Stimulated activated CD4-positive, alpha-beta T cell treated with anti-CD3 and anti-CD28 coated beads, TNF-alpha, amount 100 ng/mL, for 48 hours (primary cell): Measurements from ENCODE around the gene PSPC1.

Experiments
- DNase-seq, 3 donors: peaks; one replicate each; pipeline ENCODE4 v3.0.0-alpha.2; 2020; ENCODE audit warnings: low read depth in 3 of 3

Gene PSPC1

GRCh38 chr13:19673473-19674430 lies 109.0 kb downstream of the PSPC1 start:
- DNase-seq, result no peak

DNA sequence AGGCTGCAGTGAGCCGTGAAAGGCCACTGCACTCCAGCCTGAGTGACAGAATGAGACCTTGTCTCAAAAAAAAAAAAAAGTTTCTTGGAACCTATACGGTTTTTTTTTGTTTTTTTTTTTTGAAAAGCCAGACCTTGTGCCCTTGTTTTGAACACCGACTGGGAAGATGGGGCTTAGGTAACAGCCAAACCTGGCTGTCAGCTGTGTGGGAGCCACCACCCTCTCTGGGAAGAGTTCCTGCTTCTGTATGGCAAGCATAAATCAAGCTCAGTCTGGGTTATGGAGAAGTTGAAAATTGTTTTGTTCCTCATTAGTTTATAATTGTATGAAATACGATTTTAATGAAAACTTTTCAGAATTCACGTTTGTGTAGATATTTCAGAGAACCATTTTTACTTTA lies 109.8 kb downstream of the PSPC1 start:
- DNase-seq, result no peak

- DNase-seq, result no peak
Measured at GRCh38 chr13:19670147-19670546, 112.6 kb downstream of the PSPC1 start.

DNA sequence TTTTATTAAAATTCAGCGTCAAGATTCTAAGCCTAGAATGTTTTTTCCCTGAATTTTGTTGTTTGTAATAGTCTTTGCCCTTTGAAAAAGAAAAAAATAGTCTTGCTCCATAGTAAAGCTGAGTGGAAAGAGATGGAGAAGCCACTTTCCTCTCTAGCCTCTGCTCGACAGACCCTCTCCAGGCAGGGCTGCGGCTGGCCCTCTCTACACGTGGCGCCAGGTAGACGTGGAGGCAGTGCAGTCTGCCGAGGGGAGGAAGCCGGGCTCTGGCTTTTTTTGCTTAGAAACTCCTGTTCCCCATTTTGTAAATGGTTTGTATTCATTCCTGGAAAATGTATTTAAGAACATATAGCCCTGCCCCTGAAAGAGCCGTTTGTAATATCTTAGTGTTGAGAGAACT lies 114.0 kb downstream of the PSPC1 start:
- no peak for DNase-seq

DNA sequence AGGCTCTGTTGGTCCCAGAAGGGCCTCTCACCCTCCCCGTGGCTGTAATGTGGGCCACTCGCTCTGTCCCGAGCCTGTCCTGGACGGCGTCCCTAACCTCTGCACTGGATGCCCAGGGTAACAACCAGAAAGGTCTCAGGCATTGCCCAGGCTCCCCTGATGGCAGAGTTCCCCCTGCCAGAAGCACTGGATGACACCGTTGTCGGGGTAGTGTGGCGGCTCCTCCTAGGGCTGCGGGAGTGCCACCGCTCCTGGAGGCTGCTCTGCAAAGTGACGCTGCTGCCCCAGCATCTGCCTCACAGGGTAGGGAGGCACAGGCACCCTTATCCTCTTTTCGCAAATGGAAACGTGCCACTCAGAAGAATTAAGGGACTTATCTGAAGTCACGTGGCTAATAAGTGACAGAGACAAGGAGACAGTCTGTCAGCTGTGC lies 117.3 kb downstream of the PSPC1 start:
- DNase-seq, result no peak

GRCh38 chr13:19664481-19665230 lies 118.1 kb downstream of the PSPC1 start:
- no peak for DNase-seq

GRCh38 chr13:19663416-19663979 lies 119.2 kb downstream of the PSPC1 start:
- DNase-seq, result no peak

- no peak for DNase-seq
Measured at GRCh38 chr13:19661561-19661960, 121.2 kb downstream of the PSPC1 start.

DNA sequence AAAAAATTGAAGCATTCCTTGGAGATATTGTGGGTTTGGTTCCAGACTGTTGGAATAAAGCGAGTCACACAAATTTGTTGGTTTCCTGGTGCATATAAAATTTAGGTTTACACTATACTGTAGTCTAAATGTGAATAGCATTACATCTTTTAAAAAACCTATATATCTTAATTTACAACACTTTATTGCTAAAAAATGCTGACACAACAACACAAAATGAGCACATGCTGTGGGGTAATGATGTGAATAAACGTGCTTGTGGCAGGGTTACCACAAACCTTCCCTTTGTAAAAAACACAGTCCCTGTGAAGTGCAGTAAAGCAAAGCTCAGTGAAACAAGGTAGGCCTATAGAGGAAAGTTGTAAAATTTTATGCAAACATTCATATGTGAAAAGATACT lies 121.6 kb downstream of the PSPC1 start:
- no peak for DNase-seq

GRCh38 chr13:19658831-19659230 lies 123.9 kb downstream of the PSPC1 start:
- DNase-seq, result no peak

DNA sequence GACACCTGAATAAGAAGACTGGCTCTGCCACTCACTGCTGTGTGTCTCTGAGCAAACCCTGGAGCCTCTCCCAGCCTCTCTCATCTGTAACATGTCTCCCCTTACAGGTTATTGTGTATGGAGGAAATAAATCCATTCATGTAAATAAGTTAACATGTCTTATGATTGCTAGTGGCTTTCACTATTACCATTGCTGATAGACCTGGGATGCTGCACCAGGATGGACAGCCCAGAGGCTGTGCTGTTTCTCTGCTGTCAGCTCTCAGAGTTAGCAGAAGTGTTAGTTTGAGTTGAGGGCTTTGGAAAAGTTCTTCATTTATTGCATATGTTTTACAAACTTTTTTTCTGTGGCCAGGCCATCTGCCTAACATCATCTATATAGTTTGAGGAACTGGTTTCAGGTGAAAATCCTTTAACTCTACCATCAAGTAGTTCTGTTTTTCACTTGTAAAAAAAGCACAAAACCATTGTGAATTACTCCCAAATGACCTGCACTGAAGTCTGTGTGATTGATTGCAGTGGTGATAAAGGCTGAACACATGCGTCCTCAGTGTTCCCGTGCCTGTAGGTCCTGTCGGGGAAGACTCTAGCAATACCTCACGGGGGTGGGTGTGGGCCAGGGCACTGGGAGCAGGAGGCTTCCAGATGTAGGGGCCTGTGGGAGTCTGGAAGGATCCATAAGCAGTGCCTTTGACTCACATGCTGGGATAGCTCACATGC lies 124.7 kb downstream of the PSPC1 start:
- DNase-seq, result no peak
